ENCODE measurements around the gene C2orf80. TPM values are rescaled to one million over a fixed set of nuclear protein-coding genes. Genes with fewer than 3 reads are reported as not detected.

C2orf80 gene
- total RNA-seq, 1 donor from 2014 or later, result not detected

GRCh38 chr2:208186893-208187292 is 2.9 kb downstream of the C2orf80 start:
- TF ChIP-seq CTCF (IDR thresholded peaks at IDR 0.05), result no peak
- no peaks in the 10 kb centered on the region for H3K9me3 Mint-ChIP-seq (ENCODE audit: unreplicated experiment)
- H3K36me3 Mint-ChIP-seq (ENCODE audit: unreplicated experiment), result no peaks in the 10 kb centered on the region
- no peak for DNase-seq (ENCODE audit: extremely low spot score, unreplicated experiment)
- no peak overlapping the region for H3K4me3 Mint-ChIP-seq (ENCODE audit: unreplicated experiment)
- H3K27me3 Mint-ChIP-seq (ENCODE audit: unreplicated experiment), result peaks cover 39% of the 10 kb centered on the region
- no peaks in the 10 kb centered on the region for H3K4me1 Mint-ChIP-seq (ENCODE audit: unreplicated experiment)
- H3K27ac Mint-ChIP-seq (ENCODE audit: unreplicated experiment), result no peak overlapping the region

DNA sequence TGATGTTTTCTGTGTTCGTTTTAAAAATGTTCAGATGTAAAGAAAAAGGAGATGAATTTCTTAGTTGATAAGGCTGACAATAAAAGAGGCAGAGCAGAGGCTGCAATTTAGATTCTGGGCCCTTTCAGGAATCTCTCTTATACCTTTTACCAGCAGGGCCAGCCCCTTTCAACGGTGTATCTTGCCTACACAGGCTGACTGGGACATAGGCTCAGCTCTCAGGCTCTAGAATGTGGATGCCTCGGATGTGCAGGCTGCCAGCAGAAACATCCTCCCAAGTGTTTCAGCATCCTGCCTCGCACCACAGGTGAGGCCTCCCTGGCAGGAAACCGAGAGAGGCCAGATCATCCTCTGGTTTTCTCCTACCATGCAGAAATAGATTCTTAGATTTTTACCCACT is 3.4 kb downstream of the C2orf80 start:
- peaks cover 39% of the 10 kb centered on the region for H3K27me3 Mint-ChIP-seq (ENCODE audit: unreplicated experiment)
- no peak for TF ChIP-seq CTCF (IDR thresholded peaks at IDR 0.05)
- no peaks in the 10 kb centered on the region for H3K9me3 Mint-ChIP-seq (ENCODE audit: unreplicated experiment)
- H3K36me3 Mint-ChIP-seq (ENCODE audit: unreplicated experiment), result no peaks in the 10 kb centered on the region
- H3K4me1 Mint-ChIP-seq (ENCODE audit: unreplicated experiment), result no peaks in the 10 kb centered on the region
- no peak overlapping the region for H3K4me3 Mint-ChIP-seq (ENCODE audit: unreplicated experiment)
- no peak overlapping the region for H3K27ac Mint-ChIP-seq (ENCODE audit: unreplicated experiment)
- no peak for DNase-seq (ENCODE audit: extremely low spot score, unreplicated experiment)

- H3K27me3 Mint-ChIP-seq (ENCODE audit: unreplicated experiment), result peaks cover 51% of the 10 kb centered on the region
- no peak overlapping the region for H3K27ac Mint-ChIP-seq (ENCODE audit: unreplicated experiment)
- H3K4me1 Mint-ChIP-seq (ENCODE audit: unreplicated experiment), result no peaks in the 10 kb centered on the region
These were observed 5.7 kb downstream of the C2orf80 start for GRCh38 chr2:208183972-208184705.

DNA sequence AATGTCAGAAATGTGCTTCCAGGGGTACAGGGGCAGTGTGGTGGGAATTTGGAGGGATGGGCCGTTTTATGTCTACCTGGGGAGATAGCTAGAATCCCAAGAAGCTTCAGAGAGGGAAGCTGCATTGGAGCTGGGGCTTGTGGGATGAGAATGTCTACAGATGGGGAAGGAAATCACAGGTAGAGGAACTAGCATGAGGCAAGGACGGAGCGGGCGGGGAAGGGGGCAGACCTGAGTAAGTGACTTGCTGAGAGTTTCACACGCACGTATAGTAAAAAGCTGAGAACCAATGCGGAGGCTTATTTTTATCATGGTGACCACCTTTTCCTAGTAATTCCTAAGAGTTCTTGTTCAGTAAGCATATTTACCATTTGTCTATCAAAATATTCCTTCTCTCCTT is 6.3 kb downstream of the C2orf80 start:
- Mint-ChIP-seq H3K27me3 (ENCODE audit: unreplicated experiment) (peaks cover 51% of the 10 kb centered on the region), H3K9me3 (ENCODE audit: unreplicated experiment) (no peaks in the 10 kb centered on the region), H3K4me1 (ENCODE audit: unreplicated experiment) (no peaks in the 10 kb centered on the region), H3K36me3 (ENCODE audit: unreplicated experiment) (no peaks in the 10 kb centered on the region), H3K27ac (ENCODE audit: unreplicated experiment) (no peak overlapping the region), H3K4me3 (ENCODE audit: unreplicated experiment) (no peak overlapping the region)
- no peak for TF ChIP-seq CTCF (IDR thresholded peaks at IDR 0.05)
- peak; percentile 48 for DNase-seq (ENCODE audit: extremely low spot score, unreplicated experiment)

More at GRCh38 chr2:208183972-208184705, 5.7 kb downstream of the C2orf80 start:
- Mint-ChIP-seq H3K4me3 (ENCODE audit: unreplicated experiment) (no peak overlapping the region), H3K9me3 (ENCODE audit: unreplicated experiment) (no peaks in the 10 kb centered on the region), H3K36me3 (ENCODE audit: unreplicated experiment) (no peaks in the 10 kb centered on the region)
- DNase-seq (ENCODE audit: extremely low spot score, unreplicated experiment), result no peak
- no peak for TF ChIP-seq CTCF (IDR thresholded peaks at IDR 0.05)

DNA sequence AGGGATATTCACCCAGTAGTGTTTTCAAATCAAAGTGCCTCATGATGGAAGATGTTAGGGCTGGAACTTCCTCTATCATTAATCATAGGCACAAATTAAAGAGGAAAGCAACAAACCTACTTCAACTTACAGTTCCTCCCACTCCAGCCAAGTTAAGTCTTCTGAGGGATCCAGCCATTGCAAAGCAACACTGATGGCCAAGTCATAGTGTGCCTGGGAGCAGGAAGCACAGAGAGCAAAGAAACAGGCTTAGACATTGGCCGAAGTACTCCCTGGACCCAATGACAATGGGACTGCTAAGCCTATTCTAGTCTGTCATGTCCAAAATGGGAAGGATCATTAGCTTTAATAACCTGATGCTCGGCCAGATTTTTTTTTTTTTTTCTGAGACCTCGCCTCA is 7.0 kb downstream of the C2orf80 start:
- Mint-ChIP-seq H3K4me3 (ENCODE audit: unreplicated experiment) (no peak overlapping the region), H3K4me1 (ENCODE audit: unreplicated experiment) (no peaks in the 10 kb centered on the region), H3K9me3 (ENCODE audit: unreplicated experiment) (no peaks in the 10 kb centered on the region), H3K27me3 (ENCODE audit: unreplicated experiment) (peaks cover 51% of the 10 kb centered on the region), H3K36me3 (ENCODE audit: unreplicated experiment) (no peaks in the 10 kb centered on the region), H3K27ac (ENCODE audit: unreplicated experiment) (no peak overlapping the region)
- TF ChIP-seq CTCF (IDR thresholded peaks at IDR 0.05), result no peak
- DNase-seq (ENCODE audit: extremely low spot score, unreplicated experiment), result no peak

Data from osteocyte (in vitro differentiated cells).